Endothelial cell of umbilical vein (primary cell): ENCODE results near the gene CACNA1C. TPM values are rescaled to one million over a fixed set of nuclear protein-coding genes. Genes with fewer than 3 reads are reported as not detected.

Experiments
- BruUV-seq: library from RNA; stranded (reverse); fragments of 400-500 nt; replicated peaks from 2 replicates; lab custom pipeline; 2021; lab: Mats Ljungman, UMichigan
- CTCF ChIA-PET: fragments of 300-600, 350-600 bp; sonication (Branson Sonifier 250); formaldehyde crosslinking; loops from one replicate; lab custom pipeline; 2021; ENCODE audit warnings: antibody characterized with exemption, inconsistent platforms; lab: Charles Lee
- POLR2A ChIA-PET: fragments of 300-600, 350-600 bp; sonication (Branson Sonifier 250); formaldehyde crosslinking; loops from one replicate; lab custom pipeline; 2021; ENCODE audit warnings: antibody characterized with exemption, inconsistent platforms; lab: Charles Lee
- DNase-seq: peaks from one replicate; pipeline ENCODE4 v3.0.0-alpha.2; 2011; ENCODE audit warnings: low read depth, low spot score
- FAIRE-seq: peaks from 2 replicates; lab custom pipeline; 2011; peaks lifted over from hg19 to GRCh38; lab: Jason Lieb, UNC
- H2AFZ ChIP-seq: 2 replicates; pipeline ENCODE4 v1.6.0; 2012; ENCODE audit warnings: low read depth, low read length, control low read depth, inconsistent platforms
- H3K27ac ChIP-seq: 2 replicates; pipeline ENCODE4 v1.5.1; 2011; ENCODE audit warnings: low read depth, mild to moderate bottlenecking, control low read depth, low read length, moderate library complexity; ENCODE audit not compliant: insufficient read depth
- H3K27me3 ChIP-seq, 2 experiments: 2 replicates each; pipeline versions ENCODE4 v1.6.0 to v1.6.1; 2011; ENCODE audit warnings: low read length in 2 of 2, mixed read lengths in 1 of 2; ENCODE audit not compliant: control insufficient read depth in 2 of 2, insufficient read depth in 2 of 2
- H3K36me3 ChIP-seq, 2 experiments: 2 replicates in 1 of 2; 3 replicates in 1 of 2; pipeline ENCODE4 v1.5.1; 2011; ENCODE audit warnings: low read length in 2 of 2, mild to moderate bottlenecking in 1 of 2, moderate library complexity in 1 of 2; ENCODE audit not compliant: control insufficient read depth in 2 of 2, insufficient read depth in 2 of 2; ENCODE audit errors: extremely low read depth in 1 of 2
- H3K4me1 ChIP-seq: 3 replicates; pipeline ENCODE4 v1.5.1; 2011; ENCODE audit warnings: mild to moderate bottlenecking, low read length; ENCODE audit not compliant: control insufficient read depth, insufficient read depth; ENCODE audit errors: extremely low read depth
- H3K4me2 ChIP-seq: 2 replicates; pipeline ENCODE4 v1.6.1; 2011; ENCODE audit warnings: low read length, control low read depth, mixed read lengths; ENCODE audit not compliant: insufficient read depth
- H3K4me3 ChIP-seq, 3 experiments: fragments of 200-600 bp in 1 of 3; sonication (generic), shearing (Covaris generic) in 1 of 3; replicated peaks in 1 of 3; 2 replicates each; pipeline ENCODE4 v1.5.1; 2011 to 2016; ENCODE audit warnings: control low read depth in 3 of 3, low read length in 3 of 3, mild to moderate bottlenecking in 2 of 3, inconsistent platforms in 1 of 3, low read depth in 1 of 3, moderate library complexity in 1 of 3; ENCODE audit not compliant: insufficient read depth in 1 of 3
- H3K79me2 ChIP-seq: 2 replicates; pipeline ENCODE4 v1.6.0; 2012; ENCODE audit warnings: low read length, inconsistent platforms; ENCODE audit not compliant: control insufficient read depth, insufficient read depth
- H3K9ac ChIP-seq: replicated peaks from 2 replicates; pipeline ENCODE3; 2011; ENCODE audit warnings: low read length, control low read depth; ENCODE audit not compliant: insufficient read depth; ENCODE audit errors: extremely low read depth
- H3K9me1 ChIP-seq: replicated peaks from 3 replicates; pipeline ENCODE4 v1.6.0; 2011; ENCODE audit warnings: mild to moderate bottlenecking, low read length; ENCODE audit not compliant: control insufficient read depth, insufficient read depth; ENCODE audit errors: extremely low read depth
- H3K9me3 ChIP-seq: replicated peaks from 2 replicates; pipeline ENCODE4 v1.5.1; 2012; ENCODE audit warnings: low read length, inconsistent platforms; ENCODE audit not compliant: control insufficient read depth, insufficient read depth
- H4K20me1 ChIP-seq: replicated peaks from 2 replicates; pipeline ENCODE3; 2011; ENCODE audit warnings: mild to moderate bottlenecking, low read length; ENCODE audit not compliant: control insufficient read depth, insufficient read depth; ENCODE audit errors: extremely low read depth
- EZH2 ChIP-seq: IDR thresholded peaks from 2 replicates; pipeline ENCODE4 v1.6.1; 2012; ENCODE audit warnings: borderline replicate concordance, low read depth, mild to moderate bottlenecking, moderate library complexity, low read length, inconsistent platforms; ENCODE audit not compliant: severe bottlenecking
- FOS ChIP-seq: IDR thresholded peaks from 2 replicates; pipeline ENCODE4 v1.6.1; 2011; ENCODE audit warnings: mild to moderate bottlenecking, low read length, moderate library complexity, borderline replicate concordance; ENCODE audit not compliant: insufficient read depth
- GATA2 ChIP-seq: IDR thresholded peaks from 2 replicates; pipeline ENCODE4 v1.7.0; 2011; ENCODE audit warnings: low read depth, mild to moderate bottlenecking, moderate library complexity, mixed read lengths, low read length; ENCODE audit not compliant: insufficient read length, insufficient read depth
- MYC ChIP-seq: IDR thresholded peaks from one replicate; pipeline ENCODE4 v1.6.1; 2011; ENCODE audit warnings: mild to moderate bottlenecking, low read depth, low read length
- POLR2A ChIP-seq: IDR thresholded peaks from 2 replicates; pipeline ENCODE4 v1.6.1; 2012; ENCODE audit warnings: low read depth, mild to moderate bottlenecking, control low read depth, low read length
- POLR2AphosphoS5 ChIP-seq: IDR thresholded peaks from 2 replicates; pipeline ENCODE4 v1.6.1; 2012; ENCODE audit warnings: low read depth, mild to moderate bottlenecking, control low read depth, low read length, moderate library complexity; ENCODE audit not compliant: insufficient read depth
- dilution Hi-C: fragments of 300-500 bp; cut with MboI; formaldehyde crosslinking; loops from one replicate; pipeline ENCODE4 v1.15.0; 2019; ENCODE audit warnings: low sequenced_read_pairs; ENCODE audit not compliant: extremely low pct_ligation_motif_present
- intact Hi-C: fragments of 100-400 bp; cut with micrococcal nuclease; formaldehyde crosslinking; loops from one replicate; pipeline ENCODE4 v1.10.0; 2022
- polyA plus RNA-seq, 4 experiments: library from polyadenylated mRNA; depleted of rRNA in 3 of 4; stranded (reverse) in 3 of 4; unstranded in 1 of 4; fragments of >200 nt; gene quantifications; 2 replicates each; pipeline versions ENCODE4 v1.2.1 to v1.2.3, GENCODE V29; 2011 to 2012; ENCODE audit warnings: missing spikeins in 1 of 4
- total RNA-seq: library from RNA; stranded (reverse); gene quantifications from 2 replicates; pipeline ENCODE4 v1.2.3, GENCODE V29; 2021
- TF ChIP-seq, protein P1 (sequence below): IDR thresholded peaks from 2 replicates; pipeline ENCODE4 v1.6.1; 2011; ENCODE audit not compliant: insufficient read depth, insufficient read length
- TF ChIP-seq, protein P2 (sequence below), 2 donors: IDR thresholded peaks; 1 replicate in 1 of 2; 2 replicates in 1 of 2; pipeline ENCODE4 v1.5.1; 2011; ENCODE audit warnings: low read length in 2 of 2, mild to moderate bottlenecking in 2 of 2, moderate library complexity in 2 of 2, control low read depth in 1 of 2, inconsistent platforms in 1 of 2, low read depth in 1 of 2; ENCODE audit not compliant: insufficient read depth in 1 of 2; ENCODE audit errors: extremely low read depth in 1 of 2

The CACNA1C gene
- total and polyA plus RNA-seq, 2 donors (not counting 3 experiments of a cell fraction or from before 2014, with no cell fraction given), result not detected

DNA sequence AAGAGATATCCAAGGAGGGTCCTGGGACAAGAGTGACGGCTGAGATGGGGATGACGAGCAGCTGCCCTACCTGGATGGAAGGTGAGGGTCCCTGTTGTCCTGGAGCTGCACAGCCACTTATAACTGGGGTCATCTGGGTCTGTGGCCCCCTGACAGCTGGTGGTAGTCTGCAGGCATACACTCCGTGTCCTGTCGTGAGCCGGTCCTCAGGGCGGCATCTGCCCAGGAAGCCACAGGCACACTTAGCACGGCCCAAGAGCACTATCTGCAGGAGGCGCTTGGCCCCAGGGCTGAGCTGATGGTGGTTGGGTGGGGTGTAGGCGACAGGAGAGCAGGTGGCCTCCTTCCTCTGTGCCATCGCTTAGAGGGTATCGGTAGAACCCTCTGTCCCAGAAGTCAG lies 248.1 kb downstream of the CACNA1C start:
- no peak overlapping the region for H3K27ac ChIP-seq
- POLR2A ChIA-PET, result no interaction called here

More for the DNA sequence above, 248.1 kb downstream of the CACNA1C start:
- no peak overlapping the region for H3K4me3 ChIP-seq
- no peaks in the 10 kb centered on the region for H3K9me1 ChIP-seq
- DNase-seq, result no peak
- H3K36me3 ChIP-seq, result no peaks in the 10 kb centered on the region
- CTCF ChIA-PET, result no interaction called here
- BruUV-seq, result no TSS peak
- H3K9ac ChIP-seq, result no peak overlapping the region
- FAIRE-seq, result no peak
- no peaks in the 10 kb centered on the region for H3K4me1 ChIP-seq
- H3K79me2 ChIP-seq, result no peaks in the 10 kb centered on the region
- TF ChIP-seq EZH2 (no peak), FOS (no peak), POLR2A (no peak), MYC (no peak), POLR2AphosphoS5 (no peak), GATA2 (no peak)
- TF ChIP-seq, protein P1, sequence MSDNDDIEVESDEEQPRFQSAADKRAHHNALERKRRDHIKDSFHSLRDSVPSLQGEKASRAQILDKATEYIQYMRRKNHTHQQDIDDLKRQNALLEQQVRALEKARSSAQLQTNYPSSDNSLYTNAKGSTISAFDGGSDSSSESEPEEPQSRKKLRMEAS, result no peak
- TF ChIP-seq, protein P2, sequence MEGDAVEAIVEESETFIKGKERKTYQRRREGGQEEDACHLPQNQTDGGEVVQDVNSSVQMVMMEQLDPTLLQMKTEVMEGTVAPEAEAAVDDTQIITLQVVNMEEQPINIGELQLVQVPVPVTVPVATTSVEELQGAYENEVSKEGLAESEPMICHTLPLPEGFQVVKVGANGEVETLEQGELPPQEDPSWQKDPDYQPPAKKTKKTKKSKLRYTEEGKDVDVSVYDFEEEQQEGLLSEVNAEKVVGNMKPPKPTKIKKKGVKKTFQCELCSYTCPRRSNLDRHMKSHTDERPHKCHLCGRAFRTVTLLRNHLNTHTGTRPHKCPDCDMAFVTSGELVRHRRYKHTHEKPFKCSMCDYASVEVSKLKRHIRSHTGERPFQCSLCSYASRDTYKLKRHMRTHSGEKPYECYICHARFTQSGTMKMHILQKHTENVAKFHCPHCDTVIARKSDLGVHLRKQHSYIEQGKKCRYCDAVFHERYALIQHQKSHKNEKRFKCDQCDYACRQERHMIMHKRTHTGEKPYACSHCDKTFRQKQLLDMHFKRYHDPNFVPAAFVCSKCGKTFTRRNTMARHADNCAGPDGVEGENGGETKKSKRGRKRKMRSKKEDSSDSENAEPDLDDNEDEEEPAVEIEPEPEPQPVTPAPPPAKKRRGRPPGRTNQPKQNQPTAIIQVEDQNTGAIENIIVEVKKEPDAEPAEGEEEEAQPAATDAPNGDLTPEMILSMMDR (IDR thresholded peaks at IDR 0.05; ENCODE audit: extremely low read depth in 1 of 2, insufficient read depth in 1 of 2, low read depth in 1 of 2, low read length in 2 of 2), result no peak
- dilution Hi-C loops (no loop called here), intact Hi-C loops (no loop called here)
- no peaks in the 10 kb centered on the region for H4K20me1 ChIP-seq
- H3K27me3 ChIP-seq, result no peaks in the 10 kb centered on the region
- H2AFZ ChIP-seq, result no peak overlapping the region
- H3K9me3 ChIP-seq, result no peaks in the 10 kb centered on the region
- no peak overlapping the region for H3K4me2 ChIP-seq
